ENCODE data around the gene OR4K14.

- TF ChIP-seq CTCF (IDR thresholded peaks at IDR 0.05; ENCODE audit: insufficient read depth, low read depth, low read length) (no peak), EZH2 (IDR thresholded peaks at IDR 0.05; ENCODE audit: insufficient read depth, low read length) (no peak)
Measured at GRCh38 chr14:20002319-20002718, 16.8 kb downstream of the OR4K14 start.
